Endothelial cell of umbilical vein (primary cell): ENCODE measurements around the gene STARD13. TPM values are rescaled to one million over a fixed set of nuclear protein-coding genes. Genes with fewer than 3 reads are reported as not detected.

Experiments
- BruUV-seq: library from RNA; stranded (reverse); fragments of 400-500 nt; replicated peaks from 2 replicates; lab custom pipeline; 2021; lab: Mats Ljungman, UMichigan
- CTCF ChIA-PET: fragments of 300-600, 350-600 bp; sonication (Branson Sonifier 250); formaldehyde crosslinking; loops from one replicate; lab custom pipeline; 2021; ENCODE audit warnings: antibody characterized with exemption, inconsistent platforms; lab: Charles Lee
- POLR2A ChIA-PET: fragments of 300-600, 350-600 bp; sonication (Branson Sonifier 250); formaldehyde crosslinking; loops from one replicate; lab custom pipeline; 2021; ENCODE audit warnings: antibody characterized with exemption, inconsistent platforms; lab: Charles Lee
- DNase-seq: peaks from one replicate; pipeline ENCODE4 v3.0.0-alpha.2; 2011; ENCODE audit warnings: low read depth, low spot score
- FAIRE-seq: peaks from 2 replicates; lab custom pipeline; 2011; peaks lifted over from hg19 to GRCh38; lab: Jason Lieb, UNC
- H2AFZ ChIP-seq: 2 replicates; pipeline ENCODE4 v1.6.0; 2012; ENCODE audit warnings: low read depth, low read length, control low read depth, inconsistent platforms
- H3K27ac ChIP-seq: 2 replicates; pipeline ENCODE4 v1.5.1; 2011; ENCODE audit warnings: low read depth, mild to moderate bottlenecking, control low read depth, low read length, moderate library complexity; ENCODE audit not compliant: insufficient read depth
- H3K27me3 ChIP-seq, 2 experiments: 2 replicates each; pipeline versions ENCODE4 v1.6.0 to v1.6.1; 2011; ENCODE audit warnings: low read length in 2 of 2, mixed read lengths in 1 of 2; ENCODE audit not compliant: control insufficient read depth in 2 of 2, insufficient read depth in 2 of 2
- H3K36me3 ChIP-seq, 2 experiments: 2 replicates in 1 of 2; 3 replicates in 1 of 2; pipeline ENCODE4 v1.5.1; 2011; ENCODE audit warnings: low read length in 2 of 2, mild to moderate bottlenecking in 1 of 2, moderate library complexity in 1 of 2; ENCODE audit not compliant: control insufficient read depth in 2 of 2, insufficient read depth in 2 of 2; ENCODE audit errors: extremely low read depth in 1 of 2
- H3K4me1 ChIP-seq: 3 replicates; pipeline ENCODE4 v1.5.1; 2011; ENCODE audit warnings: mild to moderate bottlenecking, low read length; ENCODE audit not compliant: control insufficient read depth, insufficient read depth; ENCODE audit errors: extremely low read depth
- H3K4me2 ChIP-seq: 2 replicates; pipeline ENCODE4 v1.6.1; 2011; ENCODE audit warnings: low read length, control low read depth, mixed read lengths; ENCODE audit not compliant: insufficient read depth
- H3K4me3 ChIP-seq, 3 experiments: fragments of 200-600 bp in 1 of 3; sonication (generic), shearing (Covaris generic) in 1 of 3; replicated peaks in 1 of 3; 2 replicates each; pipeline ENCODE4 v1.5.1; 2011 to 2016; ENCODE audit warnings: control low read depth in 3 of 3, low read length in 3 of 3, mild to moderate bottlenecking in 2 of 3, inconsistent platforms in 1 of 3, low read depth in 1 of 3, moderate library complexity in 1 of 3; ENCODE audit not compliant: insufficient read depth in 1 of 3
- H3K79me2 ChIP-seq: 2 replicates; pipeline ENCODE4 v1.6.0; 2012; ENCODE audit warnings: low read length, inconsistent platforms; ENCODE audit not compliant: control insufficient read depth, insufficient read depth
- H3K9ac ChIP-seq: replicated peaks from 2 replicates; pipeline ENCODE3; 2011; ENCODE audit warnings: low read length, control low read depth; ENCODE audit not compliant: insufficient read depth; ENCODE audit errors: extremely low read depth
- H3K9me1 ChIP-seq: replicated peaks from 3 replicates; pipeline ENCODE4 v1.6.0; 2011; ENCODE audit warnings: mild to moderate bottlenecking, low read length; ENCODE audit not compliant: control insufficient read depth, insufficient read depth; ENCODE audit errors: extremely low read depth
- H3K9me3 ChIP-seq: replicated peaks from 2 replicates; pipeline ENCODE4 v1.5.1; 2012; ENCODE audit warnings: low read length, inconsistent platforms; ENCODE audit not compliant: control insufficient read depth, insufficient read depth
- H4K20me1 ChIP-seq: replicated peaks from 2 replicates; pipeline ENCODE3; 2011; ENCODE audit warnings: mild to moderate bottlenecking, low read length; ENCODE audit not compliant: control insufficient read depth, insufficient read depth; ENCODE audit errors: extremely low read depth
- EZH2 ChIP-seq: IDR thresholded peaks from 2 replicates; pipeline ENCODE4 v1.6.1; 2012; ENCODE audit warnings: borderline replicate concordance, low read depth, mild to moderate bottlenecking, moderate library complexity, low read length, inconsistent platforms; ENCODE audit not compliant: severe bottlenecking
- FOS ChIP-seq: IDR thresholded peaks from 2 replicates; pipeline ENCODE4 v1.6.1; 2011; ENCODE audit warnings: mild to moderate bottlenecking, low read length, moderate library complexity, borderline replicate concordance; ENCODE audit not compliant: insufficient read depth
- GATA2 ChIP-seq: IDR thresholded peaks from 2 replicates; pipeline ENCODE4 v1.7.0; 2011; ENCODE audit warnings: low read depth, mild to moderate bottlenecking, moderate library complexity, mixed read lengths, low read length; ENCODE audit not compliant: insufficient read length, insufficient read depth
- JUN ChIP-seq: IDR thresholded peaks from 2 replicates; pipeline ENCODE4 v1.6.1; 2011; ENCODE audit warnings: borderline replicate concordance, low read depth; ENCODE audit not compliant: insufficient read length, insufficient read depth
- MYC ChIP-seq: IDR thresholded peaks from one replicate; pipeline ENCODE4 v1.6.1; 2011; ENCODE audit warnings: mild to moderate bottlenecking, low read depth, low read length
- POLR2A ChIP-seq: IDR thresholded peaks from 2 replicates; pipeline ENCODE4 v1.6.1; 2012; ENCODE audit warnings: low read depth, mild to moderate bottlenecking, control low read depth, low read length
- POLR2AphosphoS5 ChIP-seq: IDR thresholded peaks from 2 replicates; pipeline ENCODE4 v1.6.1; 2012; ENCODE audit warnings: low read depth, mild to moderate bottlenecking, control low read depth, low read length, moderate library complexity; ENCODE audit not compliant: insufficient read depth
- dilution Hi-C: fragments of 300-500 bp; cut with MboI; formaldehyde crosslinking; loops from one replicate; pipeline ENCODE4 v1.15.0; 2019; ENCODE audit warnings: low sequenced_read_pairs; ENCODE audit not compliant: extremely low pct_ligation_motif_present
- intact Hi-C: fragments of 100-400 bp; cut with micrococcal nuclease; formaldehyde crosslinking; loops from one replicate; pipeline ENCODE4 v1.10.0; 2022
- polyA plus RNA-seq, 4 experiments: library from polyadenylated mRNA; depleted of rRNA in 3 of 4; stranded (reverse) in 3 of 4; unstranded in 1 of 4; fragments of >200 nt; gene quantifications; 2 replicates each; pipeline versions ENCODE4 v1.2.1 to v1.2.3, GENCODE V29; 2011 to 2012; ENCODE audit warnings: missing spikeins in 1 of 4
- total RNA-seq: library from RNA; stranded (reverse); gene quantifications from 2 replicates; pipeline ENCODE4 v1.2.3, GENCODE V29; 2021
- TF ChIP-seq, protein P1 (sequence below): IDR thresholded peaks from 2 replicates; pipeline ENCODE4 v1.6.1; 2011; ENCODE audit not compliant: insufficient read depth, insufficient read length
- TF ChIP-seq, protein P2 (sequence below), 2 donors: IDR thresholded peaks; 1 replicate in 1 of 2; 2 replicates in 1 of 2; pipeline ENCODE4 v1.5.1; 2011; ENCODE audit warnings: low read length in 2 of 2, mild to moderate bottlenecking in 2 of 2, moderate library complexity in 2 of 2, control low read depth in 1 of 2, inconsistent platforms in 1 of 2, low read depth in 1 of 2; ENCODE audit not compliant: insufficient read depth in 1 of 2; ENCODE audit errors: extremely low read depth in 1 of 2

STARD13 gene
- total and polyA plus RNA-seq, 2 donors (not counting 3 experiments of a cell fraction or from before 2014, with no cell fraction given): 11.0 to 47.7 TPM

DNA sequence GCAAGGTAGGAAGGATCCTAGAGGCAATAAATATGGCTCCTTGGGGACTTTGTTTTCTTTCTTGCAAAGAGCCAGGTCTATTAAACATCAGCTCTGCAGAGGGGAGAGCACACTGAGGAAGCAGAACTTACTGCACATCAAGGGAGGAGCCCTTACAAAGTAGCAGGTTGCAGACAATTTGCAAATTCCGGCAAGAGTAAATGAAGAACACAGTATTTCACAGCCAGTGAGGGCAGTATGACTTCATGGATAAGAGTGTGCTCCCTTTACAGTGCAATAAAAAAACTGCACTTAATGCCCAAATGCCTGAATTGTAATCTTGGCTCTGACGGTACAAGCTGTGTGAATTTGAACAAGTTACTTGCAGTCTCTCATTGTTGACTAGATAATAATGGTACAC lies 75.5 kb downstream of the STARD13 start:
- Histone ChIP-seq H3K27ac (no peak overlapping the region), H2AFZ (no peak overlapping the region), H3K4me2 (no peak overlapping the region), H3K36me3 (no peaks in the 10 kb centered on the region), H3K4me1 (peaks cover 36% of the 10 kb centered on the region), H3K4me3 (no peak overlapping the region), H4K20me1 (no peaks in the 10 kb centered on the region), H3K9ac (no peak overlapping the region), H3K27me3 (no peaks in the 10 kb centered on the region), H3K9me1 (no peaks in the 10 kb centered on the region), H3K9me3 (no peaks in the 10 kb centered on the region), H3K79me2 (peaks cover 92% of the 10 kb centered on the region)
- TF ChIP-seq POLR2AphosphoS5 (no peak), JUN (no peak), MYC (no peak), POLR2A (no peak), FOS (no peak), GATA2 (no peak), EZH2 (no peak)
- TF ChIP-seq, protein P1, sequence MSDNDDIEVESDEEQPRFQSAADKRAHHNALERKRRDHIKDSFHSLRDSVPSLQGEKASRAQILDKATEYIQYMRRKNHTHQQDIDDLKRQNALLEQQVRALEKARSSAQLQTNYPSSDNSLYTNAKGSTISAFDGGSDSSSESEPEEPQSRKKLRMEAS: no peak
- TF ChIP-seq, protein P2, sequence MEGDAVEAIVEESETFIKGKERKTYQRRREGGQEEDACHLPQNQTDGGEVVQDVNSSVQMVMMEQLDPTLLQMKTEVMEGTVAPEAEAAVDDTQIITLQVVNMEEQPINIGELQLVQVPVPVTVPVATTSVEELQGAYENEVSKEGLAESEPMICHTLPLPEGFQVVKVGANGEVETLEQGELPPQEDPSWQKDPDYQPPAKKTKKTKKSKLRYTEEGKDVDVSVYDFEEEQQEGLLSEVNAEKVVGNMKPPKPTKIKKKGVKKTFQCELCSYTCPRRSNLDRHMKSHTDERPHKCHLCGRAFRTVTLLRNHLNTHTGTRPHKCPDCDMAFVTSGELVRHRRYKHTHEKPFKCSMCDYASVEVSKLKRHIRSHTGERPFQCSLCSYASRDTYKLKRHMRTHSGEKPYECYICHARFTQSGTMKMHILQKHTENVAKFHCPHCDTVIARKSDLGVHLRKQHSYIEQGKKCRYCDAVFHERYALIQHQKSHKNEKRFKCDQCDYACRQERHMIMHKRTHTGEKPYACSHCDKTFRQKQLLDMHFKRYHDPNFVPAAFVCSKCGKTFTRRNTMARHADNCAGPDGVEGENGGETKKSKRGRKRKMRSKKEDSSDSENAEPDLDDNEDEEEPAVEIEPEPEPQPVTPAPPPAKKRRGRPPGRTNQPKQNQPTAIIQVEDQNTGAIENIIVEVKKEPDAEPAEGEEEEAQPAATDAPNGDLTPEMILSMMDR (IDR thresholded peaks at IDR 0.05; ENCODE audit: extremely low read depth in 1 of 2, insufficient read depth in 1 of 2, low read depth in 1 of 2, low read length in 2 of 2): no peak
- dilution Hi-C loops: no loop called here
- no TSS peak for BruUV-seq
- FAIRE-seq (no peak), DNase-seq (no peak)
- CTCF ChIA-PET: interaction anchor here (1.4 kb wide), 1 partner anchor 10 kb away, joined by 3 read pairs; no protein-coding TSS in a partner anchor
- intact Hi-C loops: no loop called here
- POLR2A ChIA-PET: no interaction called here
